ENCODE results near the gene GAB2. TPM values are rescaled to one million over a fixed set of nuclear protein-coding genes. Genes with fewer than 3 reads are reported as not detected.

Gene GAB2
- total RNA-seq, 4 donors from 2014 or later, result 23.3 to 65.6 (median 58.8) TPM

DNA sequence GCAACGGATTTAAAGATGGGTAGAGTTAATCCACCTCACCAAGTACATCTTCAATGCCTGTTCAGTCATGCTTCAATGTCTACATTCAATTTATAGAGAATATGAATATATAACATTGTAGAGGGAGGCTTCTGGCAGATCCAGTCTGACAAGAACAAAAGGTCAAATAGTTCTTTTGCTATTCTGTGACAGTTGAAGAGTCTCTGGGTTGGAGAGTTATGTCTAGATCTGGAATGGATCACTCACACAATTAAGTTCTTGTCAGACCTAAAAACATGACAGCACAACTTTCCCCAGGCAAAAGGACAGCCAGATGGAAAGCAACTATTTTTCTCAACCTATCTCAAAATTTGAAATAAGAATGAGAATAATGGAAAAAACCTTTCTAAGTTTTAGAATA, 15.3 kb upstream of the GAB2 start:
- TF ChIP-seq, protein P1, sequence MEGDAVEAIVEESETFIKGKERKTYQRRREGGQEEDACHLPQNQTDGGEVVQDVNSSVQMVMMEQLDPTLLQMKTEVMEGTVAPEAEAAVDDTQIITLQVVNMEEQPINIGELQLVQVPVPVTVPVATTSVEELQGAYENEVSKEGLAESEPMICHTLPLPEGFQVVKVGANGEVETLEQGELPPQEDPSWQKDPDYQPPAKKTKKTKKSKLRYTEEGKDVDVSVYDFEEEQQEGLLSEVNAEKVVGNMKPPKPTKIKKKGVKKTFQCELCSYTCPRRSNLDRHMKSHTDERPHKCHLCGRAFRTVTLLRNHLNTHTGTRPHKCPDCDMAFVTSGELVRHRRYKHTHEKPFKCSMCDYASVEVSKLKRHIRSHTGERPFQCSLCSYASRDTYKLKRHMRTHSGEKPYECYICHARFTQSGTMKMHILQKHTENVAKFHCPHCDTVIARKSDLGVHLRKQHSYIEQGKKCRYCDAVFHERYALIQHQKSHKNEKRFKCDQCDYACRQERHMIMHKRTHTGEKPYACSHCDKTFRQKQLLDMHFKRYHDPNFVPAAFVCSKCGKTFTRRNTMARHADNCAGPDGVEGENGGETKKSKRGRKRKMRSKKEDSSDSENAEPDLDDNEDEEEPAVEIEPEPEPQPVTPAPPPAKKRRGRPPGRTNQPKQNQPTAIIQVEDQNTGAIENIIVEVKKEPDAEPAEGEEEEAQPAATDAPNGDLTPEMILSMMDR (IDR thresholded peaks at IDR 0.05; ENCODE audit: low read depth), result no peak

DNA sequence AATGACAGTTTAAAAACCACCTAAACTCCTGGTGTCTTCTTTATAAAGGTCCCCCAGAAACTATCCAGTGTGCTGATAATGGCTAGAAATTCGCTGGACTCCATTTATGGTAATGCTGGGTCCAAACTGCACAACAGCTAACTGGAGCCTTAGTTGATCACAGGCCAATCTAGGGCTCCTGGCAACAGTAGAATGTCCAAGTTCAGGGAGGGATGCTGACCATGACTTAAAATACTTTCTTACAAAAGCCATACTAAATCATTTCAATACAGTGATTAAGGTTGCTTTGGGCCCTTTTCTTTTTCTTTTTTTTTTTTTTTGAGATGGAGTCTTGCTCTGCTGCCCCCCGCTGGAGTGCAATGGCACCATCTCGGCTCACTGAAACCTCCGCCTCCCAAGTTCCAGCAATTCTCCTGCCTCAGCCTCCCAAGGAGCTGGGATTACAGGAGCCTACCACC, 14.5 kb upstream of the GAB2 start:
- TF ChIP-seq, protein P1 (IDR thresholded peaks at IDR 0.05; ENCODE audit: low read depth), result no peak

DNA sequence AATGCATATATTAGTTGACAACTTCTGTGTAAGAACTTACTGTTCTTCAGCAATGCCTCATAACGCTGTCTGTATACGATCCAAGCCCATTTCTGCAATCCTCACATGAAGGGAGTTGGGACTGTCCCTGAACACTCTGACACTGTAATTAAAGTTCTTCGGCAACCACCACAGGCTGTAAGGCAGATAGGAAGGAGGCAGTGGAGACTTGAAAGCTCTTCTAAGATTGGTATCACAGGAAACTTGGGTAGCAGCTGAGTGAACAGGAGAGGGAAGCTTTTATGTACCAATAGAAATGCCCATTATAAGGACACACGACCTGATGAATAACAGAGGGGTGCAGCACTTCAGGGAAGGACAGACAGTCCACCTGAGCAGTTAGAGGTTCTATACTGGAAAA, 12.0 kb upstream of the GAB2 start:
- TF ChIP-seq, protein P1 (IDR thresholded peaks at IDR 0.05; ENCODE audit: low read depth), result no peak

- TF ChIP-seq, protein P1 (IDR thresholded peaks at IDR 0.05; ENCODE audit: low read depth), result no peak
Measured at GRCh38 chr11:78429209-78429608, 11.6 kb upstream of the GAB2 start.

DNA sequence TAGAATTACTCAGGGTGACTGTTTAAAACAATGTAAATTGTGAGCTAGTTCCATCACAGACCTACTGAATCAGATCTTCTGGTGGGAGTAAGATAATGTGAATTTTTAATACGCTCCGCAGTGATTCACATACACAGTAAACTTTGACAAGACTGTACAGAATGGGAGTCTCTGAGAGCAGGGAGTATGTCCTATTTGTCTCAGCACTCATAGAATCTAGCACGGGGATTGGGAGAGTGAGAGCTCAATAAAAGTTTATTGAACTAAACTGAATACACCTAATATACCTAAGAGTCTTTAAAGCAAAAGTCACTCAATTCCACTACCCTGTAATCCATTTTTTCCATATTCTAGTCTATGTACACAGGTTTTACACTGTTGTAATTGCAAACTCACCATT, 11.2 kb upstream of the GAB2 start:
- TF ChIP-seq, protein P1 (IDR thresholded peaks at IDR 0.05; ENCODE audit: low read depth), result no peak

- TF ChIP-seq, protein P1 (IDR thresholded peaks at IDR 0.05; ENCODE audit: low read depth), result no peak
Measured at GRCh38 chr11:78428266-78428636, 10.6 kb upstream of the GAB2 start.

DNA sequence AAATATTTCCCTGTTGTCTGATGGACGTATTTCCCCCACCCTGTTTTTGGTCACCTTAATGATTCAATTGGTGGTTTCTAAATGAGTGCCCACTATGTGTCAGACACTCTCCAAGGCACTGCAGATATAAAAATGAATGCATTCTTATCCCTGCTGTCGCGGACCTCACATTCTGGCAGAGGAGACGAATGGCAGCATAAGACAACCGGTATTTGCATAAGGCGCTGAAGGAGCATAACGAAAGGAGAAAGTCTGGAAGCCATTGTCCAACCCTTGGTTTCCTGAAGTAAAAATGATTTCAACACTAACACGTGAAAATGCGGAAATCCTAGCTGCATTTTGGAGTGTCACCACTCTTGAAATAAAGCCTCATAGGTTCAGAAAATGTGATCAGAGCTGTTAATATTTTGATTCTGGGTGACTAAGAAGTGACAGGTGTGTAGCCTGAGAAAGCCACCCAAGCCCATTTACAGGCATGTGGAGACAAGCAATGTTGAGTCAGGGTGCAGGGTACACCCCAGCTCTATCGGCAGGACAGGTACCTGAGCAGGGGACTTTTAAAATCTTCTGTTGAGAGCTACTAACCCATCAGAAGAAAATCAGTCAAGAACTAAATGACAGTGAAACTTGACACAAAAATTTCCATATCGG, 10.1 kb upstream of the GAB2 start:
- TF ChIP-seq, protein P1 (IDR thresholded peaks at IDR 0.05; ENCODE audit: low read depth), result no peak

Data from subcutaneous adipose tissue (tissue), 4 donors.